ENCODE data around the gene HAGHL.

DNA sequence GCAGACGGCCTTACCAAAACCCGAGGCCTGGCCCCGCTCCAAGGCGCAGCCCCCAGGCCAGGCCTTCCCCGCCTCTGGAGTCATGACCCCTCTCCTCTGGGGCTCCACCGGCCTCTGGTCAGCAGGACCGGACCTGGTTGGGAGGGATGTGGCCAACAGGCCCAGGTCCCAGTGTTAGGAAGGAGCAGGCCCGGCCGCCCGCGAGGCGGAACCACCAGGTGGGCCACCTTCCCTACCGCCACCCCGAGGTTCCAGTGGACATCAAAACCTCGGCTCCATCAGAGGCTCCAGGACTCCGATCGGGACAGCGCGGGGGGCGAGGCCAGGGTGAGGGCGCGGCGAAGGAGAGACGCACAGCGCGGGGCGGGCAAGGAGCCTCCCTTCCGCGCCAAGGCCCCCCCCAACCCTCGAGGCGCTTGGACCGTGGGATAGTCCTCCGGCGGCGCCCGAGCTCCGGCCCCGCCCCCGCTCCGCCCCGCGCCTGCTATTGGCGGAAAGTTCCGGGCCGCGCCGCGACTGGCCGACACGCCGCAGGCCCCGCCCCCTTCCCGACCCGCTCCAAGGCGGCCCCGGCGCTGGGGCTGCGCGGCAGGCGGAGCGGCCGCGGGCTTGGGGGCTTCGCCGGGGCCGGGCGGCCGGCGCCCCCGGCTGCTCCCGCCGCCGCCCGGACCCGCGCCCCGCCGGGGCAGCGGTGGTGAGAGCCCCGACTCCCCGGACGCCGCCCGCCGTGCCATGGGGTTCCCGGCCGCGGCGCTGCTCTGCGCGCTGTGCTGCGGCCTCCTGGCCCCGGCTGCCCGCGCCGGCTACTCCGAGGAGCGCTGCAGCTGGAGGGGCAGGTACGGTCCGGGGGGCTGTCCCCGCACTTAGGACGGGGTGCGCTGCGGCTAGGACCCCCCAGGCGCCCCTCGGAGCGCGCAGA, 12.1 kb upstream of the HAGHL start, which contains the start of gene METRN:
- TF ChIP-seq CTCF (IDR thresholded peaks at IDR 0.05) (no peak), POLR2A (IDR thresholded peaks at IDR 0.05) (no peak)
